Kasumi-1 (cell line): Measurements from ENCODE around the gene ZNF462.

Experiments used
- DNase-seq, 2 experiments: peaks; one replicate each; lab custom pipeline; 2025; lab: John Stamatoyannopoulos, UW

Gene ZNF462

GRCh38 chr9:107000218-107000617 lies 137.3 kb downstream of the ZNF462 start:
- no peak for DNase-seq

GRCh38 chr9:107005201-107005600 lies 142.2 kb downstream of the ZNF462 start:
- no peak for DNase-seq

GRCh38 chr9:107007402-107007801 lies 144.4 kb downstream of the ZNF462 start:
- DNase-seq = no peak

GRCh38 chr9:107008011-107008410 lies 145.0 kb downstream of the ZNF462 start:
- DNase-seq = no peak

GRCh38 chr9:107008447-107008846 lies 145.5 kb downstream of the ZNF462 start:
- no peak for DNase-seq

- no peak for DNase-seq
These were observed 153.4 kb downstream of the ZNF462 start for GRCh38 chr9:107016383-107016782.

GRCh38 chr9:107018861-107019545 lies 156.0 kb downstream of the ZNF462 start:
- DNase-seq = no peak

GRCh38 chr9:107020040-107020530 lies 157.1 kb downstream of the ZNF462 start:
- no peak for DNase-seq

GRCh38 chr9:107024193-107024592 lies 161.2 kb downstream of the ZNF462 start:
- DNase-seq = peak; percentile 19 to 31

GRCh38 chr9:107025260-107026035 lies 162.5 kb downstream of the ZNF462 start:
- DNase-seq = no peak

- no peak for DNase-seq
These were observed 166.2 kb downstream of the ZNF462 start for GRCh38 chr9:107029146-107029545.

- no peak for DNase-seq
These were observed 171.0 kb downstream of the ZNF462 start for GRCh38 chr9:107033966-107034365.

GRCh38 chr9:107034831-107035230 lies 171.9 kb downstream of the ZNF462 start:
- no peak for DNase-seq

GRCh38 chr9:107036367-107036766 lies 173.4 kb downstream of the ZNF462 start:
- DNase-seq = no peak

GRCh38 chr9:107039542-107039941 lies 176.6 kb downstream of the ZNF462 start:
- no peak for DNase-seq

GRCh38 chr9:107042606-107043005 lies 179.6 kb downstream of the ZNF462 start:
- no peak for DNase-seq

- DNase-seq = peak in 1 of 2 experiments; percentile 7
These were observed 180.9 kb downstream of the ZNF462 start for GRCh38 chr9:107043886-107044285.

GRCh38 chr9:107044872-107045271 lies 181.9 kb downstream of the ZNF462 start:
- DNase-seq = peak; percentile 16 to 49

- no peak for DNase-seq
These were observed 183.7 kb downstream of the ZNF462 start for GRCh38 chr9:107046692-107047091.

GRCh38 chr9:107049046-107049802 lies 186.3 kb downstream of the ZNF462 start:
- no peak for DNase-seq

- DNase-seq = no peak
These were observed 186.8 kb downstream of the ZNF462 start for GRCh38 chr9:107049803-107050184.

GRCh38 chr9:107051392-107051791 lies 188.4 kb downstream of the ZNF462 start:
- DNase-seq = no peak

GRCh38 chr9:107054146-107054545 lies 191.2 kb downstream of the ZNF462 start:
- DNase-seq = no peak
